IMR-90 (cell line): ENCODE data around the gene CHCT1. TPM values are rescaled to one million over a fixed set of nuclear protein-coding genes. Genes with fewer than 3 reads are reported as not detected.

Experiments
- ATAC-seq: fragments of 200-7000 bp; cut with Tn5 transposase; 2 replicates; pipeline ENCODE4 v1.9.1; 2020; ENCODE audit warnings: low read depth, mild to moderate bottlenecking, moderate library complexity
- BruUV-seq: library from RNA; stranded (reverse); fragments of 400-500 nt; replicated peaks from 2 replicates; lab custom pipeline; 2021; lab: Mats Ljungman, UMichigan
- CTCF ChIA-PET: fragments of 300-600 bp; formaldehyde crosslinking; extraction: SDS; loops from one replicate; lab custom pipeline; 2021; ENCODE audit warnings: antibody characterized with exemption; lab: Yijun Ruan, JAX
- POLR2A ChIA-PET: fragments of 300-600 bp; sonication (Branson Sonifier 250); formaldehyde crosslinking; loops from one replicate; lab custom pipeline; 2022; ENCODE audit warnings: antibody characterized with exemption; ENCODE audit not compliant: unreplicated experiment; lab: Charles Lee
- DNase-seq: peaks from one replicate; pipeline ENCODE4 v3.0.0; 2013
- H2AFZ ChIP-seq: replicated peaks from 2 replicates; pipeline ENCODE3; 2013; ENCODE audit warnings: low read length, mild to moderate bottlenecking; ENCODE audit not compliant: poor library complexity
- H2AK5ac ChIP-seq: 2 replicates; pipeline ENCODE4 v1.6.1; 2013; ENCODE audit warnings: low read depth, low read length, inconsistent platforms
- H2AK9ac ChIP-seq: replicated peaks from 2 replicates; pipeline ENCODE3; 2013; ENCODE audit warnings: mild to moderate bottlenecking, low read depth, low read length, moderate library complexity; ENCODE audit not compliant: poor library complexity
- H2BK120ac ChIP-seq: 2 replicates; pipeline ENCODE4 v1.6.1; 2013; ENCODE audit warnings: low read depth, low read length, inconsistent platforms
- H2BK15ac ChIP-seq: 3 replicates; pipeline ENCODE4 v1.6.1; 2013; ENCODE audit warnings: low read depth, low read length, inconsistent platforms
- H2BK20ac ChIP-seq: 2 replicates; pipeline ENCODE4 v1.6.1; 2013; ENCODE audit warnings: low read depth, mild to moderate bottlenecking, inconsistent platforms, low read length, moderate library complexity
- H2BK5ac ChIP-seq: 2 replicates; pipeline ENCODE4 v1.6.1; 2013; ENCODE audit warnings: mild to moderate bottlenecking, low read depth, low read length, inconsistent platforms; ENCODE audit not compliant: poor library complexity, severe bottlenecking
- H3K14ac ChIP-seq: replicated peaks from 2 replicates; pipeline ENCODE4 v1.6.1; 2013; ENCODE audit warnings: low read depth, low read length, inconsistent platforms
- H3K18ac ChIP-seq: 2 replicates; pipeline ENCODE4 v1.6.1; 2013; ENCODE audit warnings: low read depth, low read length, control low read depth
- H3K23ac ChIP-seq: 2 replicates; pipeline ENCODE4 v1.6.1; 2013; ENCODE audit warnings: low read depth, low read length, inconsistent platforms
- H3K27ac ChIP-seq: 2 replicates; pipeline ENCODE4 v1.5.1; 2013; ENCODE audit warnings: mild to moderate bottlenecking, control low read depth, low read length; ENCODE audit not compliant: insufficient read depth
- H3K27me3 ChIP-seq: 2 replicates; pipeline ENCODE4 v1.6.1; 2013; ENCODE audit warnings: low read length; ENCODE audit not compliant: control insufficient read depth, insufficient read depth
- H3K36me3 ChIP-seq: 2 replicates; pipeline ENCODE4 v1.6.1; 2013; ENCODE audit warnings: low read length, mixed read lengths; ENCODE audit not compliant: control insufficient read depth, insufficient read depth
- H3K4ac ChIP-seq: 2 replicates; pipeline ENCODE4 v1.6.1; 2013; ENCODE audit warnings: low read depth, low read length, inconsistent platforms
- H3K4me1 ChIP-seq: 2 replicates; pipeline ENCODE4 v1.6.1; 2013; ENCODE audit warnings: low read length, mixed read lengths; ENCODE audit not compliant: control insufficient read depth, insufficient read depth
- H3K4me2 ChIP-seq: 2 replicates; pipeline ENCODE4 v1.6.1; 2013; ENCODE audit warnings: low read depth, mild to moderate bottlenecking, control low read depth, low read length, moderate library complexity
- H3K4me3 ChIP-seq: 2 replicates; pipeline ENCODE4 v1.5.1; 2013; ENCODE audit warnings: low read depth, mild to moderate bottlenecking, control low read depth, low read length, moderate library complexity; ENCODE audit not compliant: insufficient read depth
- H3K56ac ChIP-seq: 2 replicates; pipeline ENCODE4 v1.6.1; 2013; ENCODE audit warnings: low read length, inconsistent platforms; ENCODE audit not compliant: insufficient read depth; ENCODE audit errors: extremely low read depth
- H3K79me1 ChIP-seq, 2 experiments: 2 replicates each; pipeline ENCODE4 v1.6.1; 2013; ENCODE audit warnings: low read length in 2 of 2, inconsistent platforms in 1 of 2, low read depth in 1 of 2
- H3K9ac ChIP-seq: 2 replicates; pipeline ENCODE4 v1.6.1; 2013; ENCODE audit warnings: low read depth, low read length, control low read depth
- H3K9me1 ChIP-seq: 2 replicates; pipeline ENCODE4 v1.6.1; 2013; ENCODE audit warnings: low read length, inconsistent platforms; ENCODE audit not compliant: insufficient read depth
- H3K9me3 ChIP-seq: 2 replicates; pipeline ENCODE4 v1.6.1; 2013; ENCODE audit warnings: low read length; ENCODE audit not compliant: control insufficient read depth, insufficient read depth
- H4K20me1 ChIP-seq: 2 replicates; pipeline ENCODE4 v1.6.1; 2013; ENCODE audit warnings: low read length, inconsistent platforms; ENCODE audit not compliant: insufficient read depth
- H4K5ac ChIP-seq: 2 replicates; pipeline ENCODE4 v1.6.1; 2013; ENCODE audit warnings: mild to moderate bottlenecking, low read depth, low read length, control low read depth
- H4K8ac ChIP-seq, 2 experiments: 2 replicates each; pipeline ENCODE4 v1.6.1; 2013; ENCODE audit warnings: low read depth in 2 of 2, low read length in 2 of 2, control low read depth in 1 of 2, inconsistent platforms in 1 of 2
- H4K91ac ChIP-seq: 2 replicates; pipeline ENCODE4 v1.6.1; 2013; ENCODE audit warnings: low read depth, low read length, inconsistent platforms; ENCODE audit not compliant: insufficient read depth
- CHD1 ChIP-seq: IDR thresholded peaks from 2 replicates; pipeline ENCODE4 v1.6.1; 2012; ENCODE audit warnings: low read depth, low read length, improper control_type of control experiment
- MAFK ChIP-seq: IDR thresholded peaks from 2 replicates; pipeline ENCODE4 v1.6.1; 2012; ENCODE audit warnings: low read depth, low read length, improper control_type of control experiment
- POLR2A ChIP-seq: IDR thresholded peaks from 2 replicates; pipeline ENCODE4 v1.6.1; 2012; ENCODE audit warnings: mild to moderate bottlenecking, low read depth, low read length
- WGBS, 2 experiments: methylation state at CpG; one replicate each; pipeline versions ENCODE4 v1.1.5 to v1.1.7; 2013; ENCODE audit warnings: missing lambda C conversion rate in 2 of 2; ENCODE audit not compliant: insufficient read length in 1 of 2; ENCODE audit errors: extremely low coverage in 2 of 2; 5-methylcytosine and 5-hydroxymethylcytosine counted together
- dilution Hi-C: fragments of 300-500 bp; cut with HindIII; formaldehyde crosslinking; loops from one replicate; pipeline ENCODE4 v1.14.3; 2018; ENCODE audit warnings: low sequenced_read_pairs; ENCODE audit not compliant: unreplicated experiment
- in situ Hi-C: fragments of 300-500 bp; cut with MboI; formaldehyde crosslinking; loops from 3 replicates; pipeline ENCODE4 v1.14.3; 2019; ENCODE audit warnings: low sequenced_read_pairs, inconsistent platforms, mixed read lengths
- intact Hi-C: fragments of 100-400 bp; cut with micrococcal nuclease; formaldehyde crosslinking; loops from 2 replicates; pipeline ENCODE4 v1.10.0; 2022
- polyA plus RNA-seq, 3 experiments: library from polyadenylated mRNA; depleted of rRNA; stranded (reverse); fragments of >200 nt; gene quantifications; 2 replicates each; pipeline ENCODE4 v1.2.3, GENCODE V29; 2012; ENCODE audit warnings: low replicate concordance in 1 of 3
- total RNA-seq: library from RNA; depleted of rRNA; stranded (reverse); fragments of >200 nt; gene quantifications from 2 replicates; pipeline ENCODE4 v1.2.3, GENCODE V29; 2012
- TF ChIP-seq, protein P1 (sequence below): fragments of 150-350 bp; IDR thresholded peaks from 2 replicates; pipeline ENCODE4 v1.6.1; 2017; ENCODE audit warnings: mild to moderate bottlenecking, antibody characterized with exemption, low read length, low read depth

CHCT1 gene
- total and polyA plus RNA-seq, 2 of the 4 experiments (the other 2 are of a cell fraction): not detected

DNA sequence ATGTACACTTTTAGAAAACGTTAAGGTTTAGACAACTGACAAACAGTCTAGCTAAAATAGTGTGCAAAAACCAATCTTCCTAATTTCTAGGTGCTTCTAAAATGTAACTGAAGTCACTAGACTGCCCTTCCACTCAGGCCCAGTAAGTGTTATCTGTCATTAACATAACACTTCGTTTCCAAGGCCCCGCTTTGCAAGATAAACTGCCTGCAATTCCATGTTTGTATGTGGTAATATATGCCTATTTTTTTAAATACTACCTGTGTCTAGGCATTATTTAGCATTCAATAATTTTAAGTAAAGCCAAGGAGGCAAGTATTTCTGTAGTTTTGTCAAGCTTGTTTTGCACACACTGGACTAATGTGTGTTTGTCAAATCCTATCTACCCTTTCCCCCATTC is 33.5 kb upstream of the CHCT1 start:
- no peaks in the 10 kb centered on the region for H3K27me3 ChIP-seq
- BruUV-seq: no TSS peak
- H3K4ac ChIP-seq: no peak overlapping the region; the same call in 1 of the 2 replicates
- peaks cover 17 to 64% of the 10 kb centered on the region in 2 experiments for H3K79me1 ChIP-seq
- WGBS, 2 experiments: no CpG with 5 or more reads among the region's 3 CpGs
- H3K14ac ChIP-seq: no peak overlapping the region
- H2AFZ ChIP-seq: no peak overlapping the region
- no peak for ATAC-seq
- TF ChIP-seq, protein P1, sequence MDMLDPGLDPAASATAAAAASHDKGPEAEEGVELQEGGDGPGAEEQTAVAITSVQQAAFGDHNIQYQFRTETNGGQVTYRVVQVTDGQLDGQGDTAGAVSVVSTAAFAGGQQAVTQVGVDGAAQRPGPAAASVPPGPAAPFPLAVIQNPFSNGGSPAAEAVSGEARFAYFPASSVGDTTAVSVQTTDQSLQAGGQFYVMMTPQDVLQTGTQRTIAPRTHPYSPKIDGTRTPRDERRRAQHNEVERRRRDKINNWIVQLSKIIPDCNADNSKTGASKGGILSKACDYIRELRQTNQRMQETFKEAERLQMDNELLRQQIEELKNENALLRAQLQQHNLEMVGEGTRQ: no peak
- TF ChIP-seq POLR2A (no peak), CHD1 (no peak), MAFK (no peak)
- no peaks in the 10 kb centered on the region for H3K9me3 ChIP-seq
- H3K9me1 ChIP-seq: peaks cover 6% of the 10 kb centered on the region; the same call in 1 of the 2 replicates
- dilution Hi-C loops: no loop called here
- CTCF ChIA-PET: no interaction called here
- no peak overlapping the region for H4K91ac ChIP-seq
- H3K56ac ChIP-seq: no peak overlapping the region
- peak overlapping the region; percentile 5; the same call in 1 of the 2 replicates for H3K18ac ChIP-seq
- no peak overlapping the region for H3K9ac ChIP-seq
- H3K36me3 ChIP-seq: no peaks in the 10 kb centered on the region
- H2BK15ac ChIP-seq: no peak overlapping the region
- in situ Hi-C loops: no loop called here
- H4K20me1 ChIP-seq: peaks cover 48% of the 10 kb centered on the region; the same call in 1 of the 2 replicates
- H3K4me3 ChIP-seq: no peak overlapping the region
- H3K23ac ChIP-seq: peak overlapping the region; percentile 82; the same call in 1 of the 2 replicates
- no peak overlapping the region for H4K8ac ChIP-seq
- peak overlapping the region; percentile 56 for H3K4me2 ChIP-seq
- H2BK120ac ChIP-seq: no peak overlapping the region
- H3K4me1 ChIP-seq: peaks cover 9% of the 10 kb centered on the region
- intact Hi-C loops: no loop called here
- DNase-seq: no peak
- no peak overlapping the region for H2AK5ac ChIP-seq
- H2BK5ac ChIP-seq: peak overlapping the region; percentile 15
- POLR2A ChIA-PET: no interaction called here
- no peak overlapping the region for H2BK20ac ChIP-seq
- H3K27ac ChIP-seq: no peak overlapping the region
- H4K5ac ChIP-seq: no peak overlapping the region
- H2AK9ac ChIP-seq: no peak overlapping the region
